Esophagus muscularis mucosa (tissue), 4 donors: ENCODE measurements around the gene GLI3. TPM values are rescaled to one million over a fixed set of nuclear protein-coding genes. Genes with fewer than 3 reads are reported as not detected.

Experiments used
- DNase-seq: peaks from one replicate; pipeline ENCODE4 v3.0.0-alpha.2; 2017; ENCODE audit errors: extremely low spot score
- H3K27ac ChIP-seq, 4 donors: fragments of 200-600 bp; sonication (generic); replicated peaks in 1 of 4; 1 replicate in 3 of 4; 2 replicates in 1 of 4; pipeline ENCODE4 v1.5.1; 2016 to 2019; ENCODE audit warnings: mild to moderate bottlenecking in 1 of 4
- H3K27me3 ChIP-seq, 4 donors: fragments of 200-600 bp; sonication (generic); one replicate each; pipeline versions ENCODE4 v1.5.1 to v1.6.0; 2016 to 2019
- H3K36me3 ChIP-seq, 4 donors: fragments of 200-600 bp; sonication (generic); one replicate each; pipeline ENCODE4 v1.5.1; 2016 to 2019
- H3K4me1 ChIP-seq, 4 donors: fragments of 200-600 bp; sonication (generic); one replicate each; pipeline ENCODE4 v1.5.1; 2016 to 2019
- H3K4me3 ChIP-seq, 4 donors: fragments of 200-600 bp; sonication (generic); 1 replicate in 2 of 4; 2 replicates in 2 of 4; pipeline ENCODE4 v1.5.1; 2016 to 2019; ENCODE audit warnings: mild to moderate bottlenecking in 4 of 4, moderate library complexity in 1 of 4
- H3K9me3 ChIP-seq, 4 donors: fragments of 200-600 bp; sonication (generic); 1 replicate in 3 of 4; 2 replicates in 1 of 4; pipeline ENCODE4 v1.5.1; 2016 to 2019
- EP300 ChIP-seq: sonication (generic); formaldehyde crosslinking; IDR thresholded peaks from one replicate; pipeline ENCODE4 v1.6.1; 2017; ENCODE audit warnings: antibody characterized with exemption
- POLR2A ChIP-seq: fragments of 450-650 bp; IDR thresholded peaks from one replicate; pipeline ENCODE4 v1.6.1; 2017; ENCODE audit warnings: antibody characterized with exemption, moderate library complexity, mild to moderate bottlenecking, low read depth
- POLR2AphosphoS5 ChIP-seq, 2 donors: sonication (generic); formaldehyde crosslinking; IDR thresholded peaks; one replicate each; pipeline ENCODE4 v1.6.1; 2017; ENCODE audit warnings: antibody characterized with exemption in 2 of 2
- WGBS: methylation state at CpG from one replicate; pipeline ENCODE4 v1.1.5; 2018; 5-methylcytosine and 5-hydroxymethylcytosine counted together
- intact Hi-C: fragments of 100-400 bp; cut with DNase I; formaldehyde crosslinking; loops from one replicate; pipeline ENCODE4 v1.15.1; 2023
- total RNA-seq, 4 donors: library from RNA; depleted of rRNA; stranded (reverse); fragments of >200 nt; gene quantifications; one replicate each; pipeline versions ENCODE4 v1.1.0 to v1.2.1, GENCODE V29; 2016
- TF ChIP-seq, protein P1 (sequence below), 3 experiments: fragments of 200-600 bp in 2 of 3; fragments of 450-650 bp in 1 of 3; sonication (generic) in 2 of 3; IDR thresholded peaks; one replicate each; pipeline ENCODE4 v1.5.1; 2017 to 2019; ENCODE audit warnings: antibody characterized with exemption in 3 of 3, mild to moderate bottlenecking in 2 of 3, moderate library complexity in 1 of 3

The GLI3 gene
- total RNA-seq, 4 donors from 2014 or later: 11.7 to 17.8 (median 13.3) TPM

DNA sequence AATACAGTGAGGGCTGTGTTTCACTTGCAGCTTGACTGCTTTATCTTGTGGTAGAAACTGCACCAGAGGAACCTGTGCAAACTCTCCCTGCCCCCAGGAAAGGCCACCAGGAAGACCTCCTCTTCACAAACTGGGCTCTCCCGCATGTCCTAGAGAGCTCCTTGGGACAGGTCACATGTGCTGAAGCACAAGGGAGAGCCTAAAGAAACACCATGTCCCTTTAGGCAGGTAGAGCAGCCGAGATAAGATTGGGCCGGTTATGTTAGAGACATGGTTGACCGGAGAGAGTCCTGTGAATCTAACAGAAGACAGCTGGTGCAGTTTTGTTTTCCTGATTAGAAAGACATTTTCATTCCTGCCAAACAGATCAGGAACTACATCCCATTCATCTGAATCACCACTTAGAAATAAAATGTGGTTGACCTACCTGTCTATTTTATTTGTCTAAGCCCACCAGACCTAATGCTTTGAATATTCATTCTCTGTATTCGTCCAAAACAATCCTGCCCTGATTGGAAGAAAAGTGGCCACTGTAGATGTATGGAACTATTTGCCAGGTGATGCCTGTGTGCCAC, 224.1 kb downstream of the GLI3 start:
- intact Hi-C loops: no loop called here
- 75% methylated on average over 5 of the region's 5 CpGs for WGBS
- TF ChIP-seq, protein P1, sequence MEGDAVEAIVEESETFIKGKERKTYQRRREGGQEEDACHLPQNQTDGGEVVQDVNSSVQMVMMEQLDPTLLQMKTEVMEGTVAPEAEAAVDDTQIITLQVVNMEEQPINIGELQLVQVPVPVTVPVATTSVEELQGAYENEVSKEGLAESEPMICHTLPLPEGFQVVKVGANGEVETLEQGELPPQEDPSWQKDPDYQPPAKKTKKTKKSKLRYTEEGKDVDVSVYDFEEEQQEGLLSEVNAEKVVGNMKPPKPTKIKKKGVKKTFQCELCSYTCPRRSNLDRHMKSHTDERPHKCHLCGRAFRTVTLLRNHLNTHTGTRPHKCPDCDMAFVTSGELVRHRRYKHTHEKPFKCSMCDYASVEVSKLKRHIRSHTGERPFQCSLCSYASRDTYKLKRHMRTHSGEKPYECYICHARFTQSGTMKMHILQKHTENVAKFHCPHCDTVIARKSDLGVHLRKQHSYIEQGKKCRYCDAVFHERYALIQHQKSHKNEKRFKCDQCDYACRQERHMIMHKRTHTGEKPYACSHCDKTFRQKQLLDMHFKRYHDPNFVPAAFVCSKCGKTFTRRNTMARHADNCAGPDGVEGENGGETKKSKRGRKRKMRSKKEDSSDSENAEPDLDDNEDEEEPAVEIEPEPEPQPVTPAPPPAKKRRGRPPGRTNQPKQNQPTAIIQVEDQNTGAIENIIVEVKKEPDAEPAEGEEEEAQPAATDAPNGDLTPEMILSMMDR (IDR thresholded peaks at IDR 0.05): no peak
- TF ChIP-seq POLR2A: no peak
- Histone ChIP-seq H3K4me3 (no peak overlapping the region), H3K9me3 (peaks cover 0 to 8% (median 5%) of the 10 kb centered on the region in 4 donors), H3K4me1 (peaks cover 0 to 12% (median 5%) of the 10 kb centered on the region in 4 donors), H3K27ac (no peak overlapping the region), H3K36me3 (peaks cover 0 to 36% (median 3%) of the 10 kb centered on the region in 4 donors), H3K27me3 (no peaks in the 10 kb centered on the region)
- DNase-seq: no peak

GRCh38 chr7:42012313-42012712, 224.7 kb downstream of the GLI3 start:
- H3K36me3 ChIP-seq: peaks cover 0 to 36% (median 3%) of the 10 kb centered on the region in 4 donors
- intact Hi-C loops: no loop called here
- WGBS: 80% methylated on average over 3 of the region's 3 CpGs
- peaks cover 0 to 6% (median under 1%) of the 10 kb centered on the region in 4 donors for H3K4me1 ChIP-seq
- H3K27me3 ChIP-seq: no peaks in the 10 kb centered on the region
- H3K9me3 ChIP-seq: peaks cover 0 to 8% (median 5%) of the 10 kb centered on the region in 4 donors
- TF ChIP-seq POLR2A (no peak), POLR2AphosphoS5 (IDR thresholded peaks at IDR 0.05) (no peak), EP300 (no peak)
- TF ChIP-seq, protein P1 (IDR thresholded peaks at IDR 0.05): no peak
- DNase-seq: no peak
- no peak overlapping the region for H3K4me3 ChIP-seq
- H3K27ac ChIP-seq: no peak overlapping the region

- Histone ChIP-seq H3K4me1 (peaks cover 0 to 4% (median 0%) of the 10 kb centered on the region in 4 donors), H3K36me3 (peaks cover 0 to 36% (median 3%) of the 10 kb centered on the region in 4 donors), H3K27ac (no peak overlapping the region), H3K9me3 (peaks cover 0 to 8% (median 5%) of the 10 kb centered on the region in 4 donors), H3K27me3 (no peaks in the 10 kb centered on the region), H3K4me3 (no peak overlapping the region)
- TF ChIP-seq, protein P1 (IDR thresholded peaks at IDR 0.05): no peak
- no peak for TF ChIP-seq EP300
- TF ChIP-seq POLR2A: no peak
- no peak for TF ChIP-seq POLR2AphosphoS5 (IDR thresholded peaks at IDR 0.05)
- DNase-seq: no peak
- 72% methylated on average over 10 of the region's 10 CpGs for WGBS
- intact Hi-C loops: no loop called here
Observed at GRCh38 chr7:42011846-42012245, 225.2 kb downstream of the GLI3 start.

DNA sequence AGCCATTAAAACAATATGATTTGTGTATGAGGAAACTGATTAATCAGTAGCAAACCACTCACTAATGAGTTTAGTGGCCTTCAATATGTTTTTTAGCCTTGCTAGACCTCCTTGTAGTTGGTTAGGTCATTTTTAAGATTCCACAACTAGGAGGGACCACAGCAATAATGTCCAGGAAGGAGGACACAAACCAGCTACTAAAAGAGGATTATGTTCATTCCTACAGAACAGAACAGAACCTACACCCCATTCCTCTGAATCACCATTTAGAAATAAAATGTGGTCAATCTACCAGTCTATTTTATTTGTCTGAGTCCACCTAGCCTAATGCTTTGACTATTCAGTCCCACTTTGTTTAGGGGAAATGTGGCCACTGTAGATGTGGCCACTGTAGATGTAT, 226.3 kb downstream of the GLI3 start:
- TF ChIP-seq, protein P1 (IDR thresholded peaks at IDR 0.05): no peak
- TF ChIP-seq POLR2AphosphoS5 (IDR thresholded peaks at IDR 0.05): no peak
- no peak for TF ChIP-seq EP300
- H3K4me3 ChIP-seq: no peak overlapping the region
- intact Hi-C loops: no loop called here
- no peak overlapping the region for H3K27ac ChIP-seq
- peaks cover 0 to 4% (median 0%) of the 10 kb centered on the region in 4 donors for H3K4me1 ChIP-seq
- H3K9me3 ChIP-seq: peaks cover 0 to 8% (median 5%) of the 10 kb centered on the region in 4 donors
- DNase-seq: no peak
- peaks cover 0 to 28% (median 3%) of the 10 kb centered on the region in 4 donors for H3K36me3 ChIP-seq
- no peaks in the 10 kb centered on the region for H3K27me3 ChIP-seq
